ENCODE data around the gene DHX58.

DNA sequence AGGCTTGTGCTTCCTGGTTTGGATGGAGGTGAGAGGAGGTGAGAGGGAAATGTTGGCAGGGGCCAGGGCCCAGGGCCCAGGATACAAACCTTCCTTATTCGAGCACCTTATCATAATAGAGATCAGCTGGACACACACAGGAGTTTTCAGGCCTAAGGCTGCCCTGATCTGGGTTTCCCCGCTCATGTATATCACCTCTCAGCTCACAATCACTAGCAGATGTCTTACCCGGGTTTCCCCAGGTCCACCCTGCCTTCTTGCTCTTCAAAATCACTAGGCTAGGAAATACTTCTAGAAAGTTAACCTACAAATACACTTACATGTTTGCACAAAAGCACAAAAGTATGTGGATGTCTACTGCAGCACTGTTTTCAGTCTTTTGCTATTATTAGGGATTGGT, 14.3 kb upstream of the DHX58 start:
- TF ChIP-seq, protein P1, sequence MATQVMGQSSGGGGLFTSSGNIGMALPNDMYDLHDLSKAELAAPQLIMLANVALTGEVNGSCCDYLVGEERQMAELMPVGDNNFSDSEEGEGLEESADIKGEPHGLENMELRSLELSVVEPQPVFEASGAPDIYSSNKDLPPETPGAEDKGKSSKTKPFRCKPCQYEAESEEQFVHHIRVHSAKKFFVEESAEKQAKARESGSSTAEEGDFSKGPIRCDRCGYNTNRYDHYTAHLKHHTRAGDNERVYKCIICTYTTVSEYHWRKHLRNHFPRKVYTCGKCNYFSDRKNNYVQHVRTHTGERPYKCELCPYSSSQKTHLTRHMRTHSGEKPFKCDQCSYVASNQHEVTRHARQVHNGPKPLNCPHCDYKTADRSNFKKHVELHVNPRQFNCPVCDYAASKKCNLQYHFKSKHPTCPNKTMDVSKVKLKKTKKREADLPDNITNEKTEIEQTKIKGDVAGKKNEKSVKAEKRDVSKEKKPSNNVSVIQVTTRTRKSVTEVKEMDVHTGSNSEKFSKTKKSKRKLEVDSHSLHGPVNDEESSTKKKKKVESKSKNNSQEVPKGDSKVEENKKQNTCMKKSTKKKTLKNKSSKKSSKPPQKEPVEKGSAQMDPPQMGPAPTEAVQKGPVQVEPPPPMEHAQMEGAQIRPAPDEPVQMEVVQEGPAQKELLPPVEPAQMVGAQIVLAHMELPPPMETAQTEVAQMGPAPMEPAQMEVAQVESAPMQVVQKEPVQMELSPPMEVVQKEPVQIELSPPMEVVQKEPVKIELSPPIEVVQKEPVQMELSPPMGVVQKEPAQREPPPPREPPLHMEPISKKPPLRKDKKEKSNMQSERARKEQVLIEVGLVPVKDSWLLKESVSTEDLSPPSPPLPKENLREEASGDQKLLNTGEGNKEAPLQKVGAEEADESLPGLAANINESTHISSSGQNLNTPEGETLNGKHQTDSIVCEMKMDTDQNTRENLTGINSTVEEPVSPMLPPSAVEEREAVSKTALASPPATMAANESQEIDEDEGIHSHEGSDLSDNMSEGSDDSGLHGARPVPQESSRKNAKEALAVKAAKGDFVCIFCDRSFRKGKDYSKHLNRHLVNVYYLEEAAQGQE (IDR thresholded peaks at IDR 0.05; ENCODE audit: insufficient read depth in 1 of 2, low read depth in 2 of 2, low read length in 2 of 2), result no peak
- TF ChIP-seq SIN3A (IDR thresholded peaks at IDR 0.05; ENCODE audit: borderline replicate concordance, insufficient read depth, low read length), result no peak
- no peak for TF ChIP-seq POLR2AphosphoS5 (IDR thresholded peaks at IDR 0.05; ENCODE audit: low read depth, low read length)
- no peak for TF ChIP-seq TAF1 (IDR thresholded peaks at IDR 0.05; ENCODE audit: borderline replicate concordance, insufficient read depth, low read length)
- TF ChIP-seq FOXP2 (optimal IDR thresholded peaks at IDR 0.05; ENCODE audit: borderline replicate concordance, extremely low read depth, extremely low read length, insufficient read depth), result no peak

Measured in PFSK-1 (cell line).